Stimulated activated CD4-positive, alpha-beta T cell treated with anti-CD3 and anti-CD28 coated beads, Interleukin-4, amount 100 ng/mL, for 4 hours (primary cell): ENCODE results near the gene RASGEF1C.
A peak's percentile ranks its signal among the peaks of the same experiment; 100 is the strongest.
"Not testable (repeated sequence)": the region's sequence is repeated elsewhere in the genome, so short reads cannot be mapped to it uniquely, and the experiment has no call there.

Source experiments
- DNase-seq, 2 experiments: peaks; one replicate each; pipeline ENCODE4 v3.0.0-alpha.2; 2020

RASGEF1C gene

DNA sequence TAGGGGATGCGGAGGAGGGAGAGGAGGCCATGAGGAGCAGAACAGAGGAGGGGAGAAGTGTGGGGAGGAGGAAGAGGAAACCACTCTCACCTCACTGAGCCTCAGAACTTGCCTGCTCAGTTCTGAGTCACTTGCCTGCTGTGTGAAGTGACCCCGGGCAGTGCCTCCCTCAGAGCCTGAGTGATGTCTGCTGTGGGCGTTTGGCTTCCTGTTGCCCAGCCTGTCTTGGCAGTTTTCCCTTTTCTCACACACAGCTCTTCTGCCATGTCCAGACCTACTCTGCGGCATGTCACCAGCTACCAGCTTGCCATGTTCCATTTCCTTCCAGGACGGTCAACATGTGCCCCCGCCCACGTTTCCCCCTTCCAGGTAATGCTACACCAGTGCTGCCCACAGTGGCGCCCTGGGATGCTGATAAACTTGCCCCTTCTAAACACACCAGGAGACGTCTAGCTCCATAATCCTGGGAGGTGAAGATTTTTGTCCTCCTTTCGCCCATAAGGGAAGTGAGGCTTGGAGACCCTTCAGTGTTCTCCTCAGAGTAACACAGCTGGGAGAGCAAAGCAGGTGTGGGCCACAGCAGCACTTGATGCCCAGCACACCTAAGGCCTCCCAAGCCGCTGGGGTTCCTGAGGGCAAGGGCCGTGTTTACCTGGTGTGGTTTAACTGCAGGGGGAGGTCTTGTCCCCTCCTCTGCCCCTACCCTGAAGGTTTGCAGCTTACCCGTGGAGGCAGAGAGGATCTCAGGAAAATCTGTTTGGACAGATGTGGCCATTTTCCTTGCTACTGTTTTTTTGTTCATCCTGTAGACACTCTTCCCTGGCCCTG, 73.7 kb downstream of the RASGEF1C start:
- DNase-seq = no peak

DNA sequence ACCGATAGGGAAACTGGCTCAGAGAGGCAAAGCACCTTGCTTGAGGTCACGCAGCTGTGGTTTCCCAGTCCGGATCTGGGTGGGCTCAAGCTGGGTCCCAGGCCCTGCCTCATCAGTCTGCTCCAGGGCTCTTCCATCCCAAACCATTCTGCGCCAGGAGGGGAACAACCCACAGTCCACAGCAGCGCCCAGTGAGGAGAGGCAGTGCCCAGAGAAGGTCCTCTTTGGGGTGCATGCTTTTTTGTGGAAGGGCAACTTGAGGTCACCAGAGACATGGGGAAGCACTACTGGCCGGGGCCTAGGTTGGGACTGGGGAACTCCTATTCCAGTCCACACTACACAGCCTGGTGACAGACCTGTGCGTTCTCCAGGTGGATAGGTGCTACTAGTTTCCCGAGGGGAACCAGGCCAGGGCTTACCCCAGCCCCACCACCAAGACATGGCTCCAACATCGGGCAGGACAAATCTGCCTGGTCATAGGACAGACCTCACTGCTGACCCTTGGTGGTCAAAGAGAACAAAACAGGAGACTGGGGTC, 75.0 kb downstream of the RASGEF1C start:
- DNase-seq = no peak

DNA sequence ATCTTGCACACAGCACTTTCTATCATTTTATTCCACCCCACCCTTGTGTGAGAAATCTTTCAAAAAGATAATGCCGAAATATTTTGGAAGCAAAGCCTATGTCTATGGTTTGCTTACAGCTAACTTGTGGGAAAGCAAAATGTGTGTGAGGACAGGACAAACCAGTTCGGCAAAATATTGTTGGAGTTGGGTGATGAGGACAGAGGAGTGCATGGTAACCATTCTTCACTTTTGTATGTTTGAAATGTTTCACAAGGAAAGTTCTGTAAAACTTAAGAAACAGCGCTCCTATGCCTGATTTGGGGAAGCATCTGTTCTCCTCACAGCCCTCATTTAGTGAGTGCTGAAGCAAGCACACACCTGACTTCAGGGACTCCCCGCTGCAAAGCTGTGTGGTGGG, 75.5 kb downstream of the RASGEF1C start:
- no peak for DNase-seq

GRCh38 chr5:180133060-180133459, 76.0 kb downstream of the RASGEF1C start:
- no peak for DNase-seq

GRCh38 chr5:180130876-180131740, 77.9 kb downstream of the RASGEF1C start:
- no peak for DNase-seq

- no peak for DNase-seq
Measured at GRCh38 chr5:180130291-180130869, 78.6 kb downstream of the RASGEF1C start.

GRCh38 chr5:180129291-180130190, 79.5 kb downstream of the RASGEF1C start:
- no peak for DNase-seq

DNA sequence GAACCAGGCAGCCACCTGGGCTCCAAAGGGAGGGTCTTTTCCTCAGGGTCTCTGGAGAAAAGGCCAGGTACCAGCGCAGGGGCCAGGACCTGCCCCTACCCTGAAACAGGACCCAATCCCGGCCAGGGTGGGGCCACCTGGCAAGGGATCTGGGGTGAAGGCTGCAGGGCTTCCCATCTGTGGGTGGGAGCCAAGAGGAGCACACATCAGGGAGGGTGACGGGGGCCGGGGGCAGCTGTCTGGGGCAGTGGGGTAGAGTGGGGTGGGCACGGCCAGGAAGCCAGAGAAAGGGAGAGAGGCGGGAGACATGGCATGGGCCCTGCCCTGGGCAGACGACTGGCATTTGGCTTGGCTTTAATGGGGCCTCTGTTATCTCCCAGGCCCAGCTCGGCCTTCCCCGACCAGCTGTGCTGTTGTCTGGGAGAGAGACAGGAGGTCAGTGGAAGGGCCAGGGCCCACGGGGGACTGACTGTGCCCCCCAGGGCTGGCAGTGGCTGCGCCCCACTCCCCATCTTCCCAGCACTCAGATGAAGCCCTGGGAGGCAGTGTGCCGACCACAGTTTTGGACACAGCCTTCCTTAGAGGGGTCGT, 80.2 kb downstream of the RASGEF1C start:
- DNase-seq = no peak

GRCh38 chr5:180127682-180128670, 81.0 kb downstream of the RASGEF1C start:
- no peak for DNase-seq

- peak in 1 of 2 experiments; percentile 23 for DNase-seq
Measured at GRCh38 chr5:180126716-180127681, 82.0 kb downstream of the RASGEF1C start.

DNA sequence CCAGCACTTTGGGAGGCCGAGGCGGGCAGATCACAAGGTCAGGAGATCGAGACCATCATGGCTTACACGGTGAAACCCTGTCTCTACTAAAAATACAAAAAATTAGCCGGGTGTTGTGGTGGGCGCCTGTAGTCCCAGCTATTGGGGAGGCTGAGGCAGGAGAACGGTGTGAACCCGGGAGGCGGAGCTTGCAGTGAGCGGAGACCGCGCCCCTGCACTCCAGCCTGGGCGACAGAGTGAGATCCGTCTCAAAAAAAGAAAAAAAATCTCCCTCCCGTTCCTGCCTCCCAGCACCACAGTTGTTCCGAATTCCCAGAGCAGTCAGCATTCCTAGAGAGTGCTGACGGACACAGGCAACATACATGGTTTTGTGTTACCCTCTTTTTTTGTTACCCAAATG, 82.9 kb downstream of the RASGEF1C start:
- not testable (repeated sequence) for DNase-seq

GRCh38 chr5:180124662-180125061, 84.3 kb downstream of the RASGEF1C start:
- not testable (repeated sequence) for DNase-seq

DNA sequence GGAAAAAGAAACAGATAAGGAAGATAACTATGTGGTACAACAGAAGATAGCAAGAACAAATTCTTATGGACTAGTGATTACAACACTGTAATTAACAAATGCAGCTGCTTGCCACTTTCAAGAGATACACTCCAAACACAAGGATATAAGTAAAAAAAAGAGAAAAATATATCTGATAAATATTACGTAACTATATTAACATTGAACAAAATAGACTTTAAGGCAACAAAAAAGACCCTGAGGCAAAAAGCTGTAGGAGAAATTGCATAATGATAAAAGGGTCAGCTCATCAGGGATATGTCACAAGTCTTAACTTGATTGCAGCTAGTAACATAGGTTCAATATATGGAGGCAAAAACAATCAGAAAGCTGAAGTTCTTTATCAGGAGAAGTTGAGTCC, 86.1 kb downstream of the RASGEF1C start:
- DNase-seq = no peak

DNA sequence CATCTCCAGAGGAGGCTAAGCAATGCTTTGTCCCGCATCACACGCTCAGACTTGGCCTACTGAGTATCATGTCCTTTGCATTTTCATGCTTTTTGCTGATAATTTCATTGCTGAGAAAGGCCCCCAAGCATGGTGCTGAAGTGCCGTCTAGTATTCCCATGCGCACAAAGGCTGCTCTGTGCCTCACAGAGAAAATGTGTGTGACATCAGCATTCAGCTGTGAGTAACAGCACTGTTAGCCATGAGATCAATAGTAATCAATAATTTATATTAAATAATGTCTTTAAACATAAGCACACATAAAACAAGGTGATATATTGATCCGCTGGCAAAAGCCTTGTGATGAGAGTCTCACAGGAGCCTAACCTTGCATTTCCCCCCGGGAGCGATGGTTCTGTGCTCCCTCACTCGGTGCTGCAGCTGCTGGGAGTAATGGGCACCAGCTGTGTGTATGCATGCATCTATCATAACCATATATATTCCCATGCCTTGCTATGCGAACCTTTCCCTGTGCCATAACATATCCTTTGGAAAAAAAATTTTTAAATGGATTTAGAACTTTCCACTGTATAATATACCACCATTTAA, 87.1 kb downstream of the RASGEF1C start:
- no peak for DNase-seq

DNA sequence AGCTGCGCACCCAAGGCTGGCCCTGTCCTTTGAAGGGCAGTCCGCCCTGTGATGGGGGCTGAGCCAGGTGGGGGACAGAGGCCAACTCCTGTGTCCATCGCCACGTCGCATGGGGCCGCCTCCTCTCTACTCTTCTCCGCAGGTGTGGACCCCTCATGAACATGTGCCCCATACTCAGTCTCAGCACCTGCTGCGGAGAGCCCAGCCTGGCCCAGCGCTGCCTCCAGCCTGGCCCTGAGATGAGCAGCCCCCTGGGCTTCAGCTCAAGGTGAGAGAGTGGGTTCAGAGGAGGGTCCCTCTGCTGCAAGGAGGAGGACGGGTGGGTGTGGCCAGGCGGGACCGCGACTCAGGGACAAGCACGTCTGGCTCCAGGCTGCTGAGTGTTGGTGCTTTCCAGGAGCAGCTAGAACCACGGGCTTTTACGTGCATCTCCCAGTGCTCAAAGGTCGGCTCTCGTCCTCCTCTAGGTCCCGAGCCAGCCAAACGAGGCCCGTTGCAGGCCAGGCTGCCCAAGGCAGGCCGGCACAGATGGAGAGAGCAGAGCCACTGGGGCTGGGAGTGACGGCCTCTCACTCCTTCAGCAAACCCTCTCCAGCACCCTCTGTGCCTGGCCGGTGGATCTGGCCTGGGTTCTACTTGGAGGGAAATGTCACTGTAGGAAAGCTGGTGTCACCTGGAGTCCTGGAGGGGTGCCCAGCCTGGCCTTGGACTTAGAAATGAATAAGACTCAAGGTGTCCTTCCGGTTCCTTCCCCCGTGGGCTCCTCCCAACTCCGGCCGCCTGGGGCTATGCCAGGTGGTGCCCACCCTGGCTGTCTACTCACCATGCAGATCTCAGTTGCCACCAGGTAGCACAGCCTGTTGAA, 88.5 kb downstream of the RASGEF1C start:
- DNase-seq = no peak

DNA sequence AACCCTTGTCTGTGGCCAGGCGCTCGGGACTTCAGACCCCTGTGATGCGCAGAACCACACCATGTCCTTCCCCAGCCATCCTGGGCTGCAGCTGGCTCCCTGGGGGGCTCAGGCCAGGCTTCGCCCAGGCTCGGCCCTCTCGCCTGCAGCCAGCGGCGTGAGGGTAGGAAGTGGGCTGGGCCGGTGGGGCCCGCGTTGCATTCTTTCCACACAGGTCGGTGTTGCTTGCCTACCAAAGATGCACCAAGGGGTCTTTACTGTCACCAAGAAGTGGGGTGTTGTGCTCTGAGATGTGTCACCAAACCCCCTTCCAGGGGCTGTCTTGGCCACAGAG, 89.1 kb downstream of the RASGEF1C start:
- DNase-seq = no peak

GRCh38 chr5:180119031-180119902, 89.7 kb downstream of the RASGEF1C start:
- DNase-seq = no peak
